GM23248 (cell line): ENCODE results near the gene ITGA6.

ENCODE experiments used
- EZH2 ChIP-seq: fragments of 200-600 bp; sonication (generic); IDR thresholded peaks from 2 replicates; pipeline ENCODE4 v1.6.1; 2018; ENCODE audit warnings: antibody characterized with exemption, mild to moderate bottlenecking; ENCODE audit not compliant: insufficient read depth, poor library complexity, severe bottlenecking
- EZH2phosphoT487 ChIP-seq: fragments of 200-600 bp; sonication (generic); IDR thresholded peaks from 2 replicates; pipeline ENCODE4 v1.6.1; 2018; ENCODE audit warnings: antibody characterized with exemption, moderate library complexity, mild to moderate bottlenecking, low read depth; ENCODE audit not compliant: insufficient read depth

- TF ChIP-seq EZH2phosphoT487, result no peak
- no peak for TF ChIP-seq EZH2
These were observed 62.3 kb downstream of the ITGA6 start for GRCh38 chr2:172489681-172490080.
